ENCODE results near the gene ANKRD22.
"Not testable (repeated sequence)": the region's sequence is repeated elsewhere in the genome, so short reads cannot be mapped to it uniquely, and the experiment has no call there.

Gene ANKRD22

GRCh38 chr10:88883448-88883809 lies 31.8 kb upstream of the ANKRD22 start:
- Mint-ChIP-seq H3K4me3 (peak overlapping the region; percentile 97 to 98), H3K27me3 (no peaks in the 10 kb centered on the region), H3K36me3 (ENCODE audit: insufficient read depth) (peaks cover 30% of the 10 kb centered on the region), H3K27ac (peak overlapping the region; percentile 95 to 98), H3K4me1 (ENCODE audit: low read depth in 2 of 2) (peaks cover 33 to 72% of the 10 kb centered on the region in 2 donors), H3K9me3 (no peaks in the 10 kb centered on the region)
- ATAC-seq (replicated peaks) (peak; percentile 1), DNase-seq (no peak)

DNA sequence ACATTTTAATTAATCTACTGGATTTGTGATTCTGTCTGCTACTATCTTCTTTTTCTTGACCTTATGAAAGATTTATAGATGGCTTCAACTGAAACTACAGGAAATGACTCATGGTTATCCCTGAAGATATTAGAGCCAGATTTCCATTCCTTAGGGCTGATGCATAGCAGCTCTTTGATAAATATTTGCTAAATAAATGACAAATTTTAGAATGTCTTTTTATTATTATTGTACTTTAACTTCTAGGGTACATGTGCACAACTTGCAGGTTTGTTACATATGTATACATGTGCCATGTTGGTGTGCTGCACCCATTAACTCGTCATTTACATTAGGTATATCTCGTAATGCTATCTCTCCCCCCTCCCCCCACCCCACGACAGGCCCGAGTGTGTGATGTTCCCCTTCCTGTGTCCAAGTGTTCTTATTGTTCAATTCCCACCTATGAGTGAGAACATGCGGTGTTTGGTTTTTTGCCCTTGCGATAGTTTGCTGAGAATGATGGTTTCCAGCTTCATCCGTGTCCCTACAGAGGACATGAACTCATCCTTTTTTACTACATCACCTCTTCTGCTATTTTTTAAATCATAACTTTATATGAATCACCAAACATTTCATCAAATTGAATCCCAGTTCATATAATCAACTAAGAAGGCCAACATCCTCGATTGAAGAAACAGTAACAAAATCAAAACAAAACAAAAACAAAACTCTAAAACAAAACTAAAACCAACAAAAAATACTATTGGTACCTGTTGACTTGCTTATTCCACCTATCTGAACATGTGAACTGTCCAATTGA lies 31.2 kb upstream of the ANKRD22 start:
- Mint-ChIP-seq H3K4me1 (ENCODE audit: low read depth in 2 of 2) (peaks cover 33 to 71% of the 10 kb centered on the region in 2 donors), H3K4me3 (peak overlapping the region; percentile 97 to 98), H3K36me3 (ENCODE audit: insufficient read depth) (peaks cover 30% of the 10 kb centered on the region), H3K27ac (peak overlapping the region; percentile 95 to 98)
- H3K27me3 Mint-ChIP-seq; ATAC-seq (replicated peaks); DNase-seq; H3K9me3 Mint-ChIP-seq: not testable (repeated sequence)

DNA sequence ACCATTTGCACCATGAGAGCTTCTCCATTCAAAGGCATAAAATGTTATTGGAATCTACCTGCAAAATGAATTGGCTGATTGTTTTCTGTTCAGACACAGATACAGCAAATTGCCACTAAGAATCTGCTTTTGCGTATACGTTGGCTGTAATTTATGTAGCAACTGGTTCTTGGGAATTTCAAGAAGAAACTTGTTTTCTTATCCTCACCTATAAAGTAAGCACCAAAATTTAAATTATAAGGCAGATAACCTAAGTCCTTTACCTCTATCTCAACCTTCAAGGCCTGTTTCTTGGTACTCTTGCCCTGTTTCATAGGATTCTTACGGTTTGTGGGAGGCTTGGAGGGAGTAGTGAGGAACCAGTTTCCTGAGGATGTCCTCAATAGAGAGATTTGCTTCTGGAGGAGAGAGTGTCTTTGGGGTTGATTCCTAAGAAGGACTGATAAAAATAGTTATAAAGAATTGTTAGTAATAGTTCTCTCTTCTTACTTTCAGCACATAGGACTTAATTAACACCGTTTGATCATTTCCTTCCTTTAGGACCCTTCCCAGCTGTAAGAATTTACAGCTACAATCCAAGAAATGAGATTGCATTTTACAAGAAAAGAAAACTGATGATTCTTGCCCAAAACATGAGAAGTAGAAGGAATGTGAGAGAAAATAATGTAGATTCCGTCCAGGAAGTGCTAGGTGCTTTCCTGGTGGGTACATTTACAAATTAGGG lies 30.4 kb upstream of the ANKRD22 start:
- peaks cover 30% of the 10 kb centered on the region for H3K36me3 Mint-ChIP-seq (ENCODE audit: insufficient read depth)
- H3K27ac Mint-ChIP-seq, result peak overlapping the region; percentile 95 to 98
- H3K27me3 Mint-ChIP-seq, result no peaks in the 10 kb centered on the region
- no peak for DNase-seq
- peaks cover 32 to 70% of the 10 kb centered on the region in 2 donors for H3K4me1 Mint-ChIP-seq (ENCODE audit: low read depth in 2 of 2)
- ATAC-seq (replicated peaks), result no peak
- H3K4me3 Mint-ChIP-seq, result peak overlapping the region; percentile 97 to 98
- no peaks in the 10 kb centered on the region for H3K9me3 Mint-ChIP-seq

GRCh38 chr10:88881320-88881719 lies 29.7 kb upstream of the ANKRD22 start:
- Mint-ChIP-seq H3K9me3 (no peaks in the 10 kb centered on the region), H3K27me3 (no peaks in the 10 kb centered on the region), H3K4me1 (ENCODE audit: low read depth in 2 of 2) (peaks cover 32 to 63% of the 10 kb centered on the region in 2 donors), H3K36me3 (ENCODE audit: insufficient read depth) (peaks cover 30% of the 10 kb centered on the region), H3K27ac (peak overlapping the region; percentile 95 to 98), H3K4me3 (peak overlapping the region; percentile 97 to 98)
- no peak for DNase-seq
- ATAC-seq (replicated peaks), result no peak

- Mint-ChIP-seq H3K4me1 (ENCODE audit: low read depth in 2 of 2) (peaks cover 32 to 56% of the 10 kb centered on the region in 2 donors), H3K27ac (peak overlapping the region; percentile 95 to 98), H3K9me3 (no peaks in the 10 kb centered on the region), H3K36me3 (ENCODE audit: insufficient read depth) (peaks cover 30% of the 10 kb centered on the region), H3K27me3 (no peaks in the 10 kb centered on the region), H3K4me3 (peak overlapping the region; percentile 97 to 98)
- ATAC-seq (replicated peaks), result peak; percentile 71
- DNase-seq, result peak; percentile 63 to 71 (median 67)
These were observed 28.8 kb upstream of the ANKRD22 start for GRCh38 chr10:88880282-88881076.

DNA sequence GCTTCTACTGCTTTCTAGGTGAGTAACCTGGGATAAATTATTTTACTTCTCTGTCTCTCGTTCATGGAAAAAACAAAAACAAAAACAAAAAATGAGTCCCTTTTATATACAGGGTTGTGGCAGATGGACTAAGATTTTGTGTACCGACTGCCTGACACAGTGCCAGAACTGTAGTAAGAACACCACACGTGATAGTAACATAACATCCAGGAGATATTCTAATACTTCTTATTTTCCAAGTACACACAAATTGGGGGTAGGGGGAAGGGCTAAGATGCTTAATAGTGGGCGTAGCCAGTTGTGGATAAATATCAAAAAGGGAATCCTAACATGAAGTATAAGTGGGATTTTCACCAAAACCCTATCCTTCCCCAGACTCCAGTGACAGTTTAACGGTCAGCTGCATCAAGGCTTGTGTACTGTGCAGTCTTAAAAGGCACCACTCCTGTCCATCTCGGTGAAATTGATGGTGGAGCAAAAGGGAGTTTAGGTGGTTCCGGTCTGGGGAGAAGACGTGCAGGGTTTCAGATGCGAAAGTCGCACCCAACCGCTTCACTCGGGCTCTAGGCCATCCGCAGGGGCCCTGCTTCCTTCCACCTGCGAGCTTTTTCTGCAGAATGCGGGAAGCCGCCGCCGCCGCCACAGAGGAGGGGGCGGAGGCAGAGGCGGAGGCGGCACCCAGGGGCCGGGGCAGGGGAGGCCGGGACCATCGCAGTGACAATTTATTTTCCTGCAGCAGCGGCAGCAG lies 28.1 kb upstream of the ANKRD22 start, which contains the start of gene STAMBPL1:
Gene STAMBPL1, plus strand, starts transcription at position 712 of the 748 bp plus-strand sequence. CDS start 21,464 bp downstream, outside the sequence.
- Mint-ChIP-seq H3K9me3 (no peaks in the 10 kb centered on the region), H3K27ac (peak within 1 kb of the TSS; percentile 95 to 98), H3K27me3 (no peaks in the 10 kb centered on the region), H3K4me3 (peak within 1 kb of the TSS; percentile 97 to 98), H3K36me3 (ENCODE audit: insufficient read depth) (peaks cover 30% of the 10 kb centered on the region), H3K4me1 (ENCODE audit: low read depth in 2 of 2) (peaks cover 26 to 49% of the 10 kb centered on the region in 2 donors)
- ATAC-seq (replicated peaks), result peak; percentile 76
- peak; percentile 70 for DNase-seq

- Mint-ChIP-seq H3K9me3 (no peaks in the 10 kb centered on the region), H3K27me3 (no peaks in the 10 kb centered on the region), H3K4me3 (no peak overlapping the region), H3K4me1 (ENCODE audit: low read depth in 2 of 2) (peaks cover 11 to 26% of the 10 kb centered on the region in 2 donors), H3K27ac (no peak overlapping the region), H3K36me3 (ENCODE audit: insufficient read depth) (peaks cover 20% of the 10 kb centered on the region)
- DNase-seq (no peak), ATAC-seq (replicated peaks) (no peak)
These were observed 25.7 kb upstream of the ANKRD22 start for GRCh38 chr10:88877298-88877697.

GRCh38 chr10:88875081-88875480 lies 23.4 kb upstream of the ANKRD22 start:
- H3K9me3 Mint-ChIP-seq, result no peaks in the 10 kb centered on the region
- no peak for ATAC-seq (replicated peaks)
- no peak for DNase-seq
- H3K27ac Mint-ChIP-seq, result no peak overlapping the region
- H3K27me3 Mint-ChIP-seq, result no peaks in the 10 kb centered on the region
- H3K4me1 Mint-ChIP-seq (ENCODE audit: low read depth in 2 of 2), result peaks cover 7 to 10% of the 10 kb centered on the region in 2 donors
- H3K4me3 Mint-ChIP-seq, result no peak overlapping the region
- H3K36me3 Mint-ChIP-seq (ENCODE audit: insufficient read depth), result peaks cover 10% of the 10 kb centered on the region

DNA sequence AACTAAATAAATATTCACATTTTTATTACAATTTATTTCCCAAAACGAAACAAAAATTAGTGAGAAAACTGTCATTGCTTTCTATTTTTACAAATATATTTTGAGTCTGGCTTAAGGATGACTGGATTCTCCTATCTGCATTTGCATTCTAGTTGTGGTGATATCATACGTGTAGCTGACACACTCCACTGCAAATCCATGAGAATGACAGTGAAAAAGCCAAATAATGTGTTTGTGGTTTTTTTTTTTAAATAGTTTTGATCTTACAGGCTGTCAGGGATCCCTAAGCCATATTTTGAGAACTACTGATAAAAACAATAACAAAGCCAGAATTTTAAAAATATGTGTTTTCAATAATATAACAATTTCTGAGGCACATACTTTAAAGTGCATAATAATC lies 22.6 kb upstream of the ANKRD22 start:
- Mint-ChIP-seq H3K27me3 (no peaks in the 10 kb centered on the region), H3K9me3 (no peaks in the 10 kb centered on the region), H3K27ac (no peak overlapping the region), H3K4me1 (ENCODE audit: low read depth in 2 of 2) (peaks cover 5 to 6% of the 10 kb centered on the region in 2 donors), H3K4me3 (no peak overlapping the region), H3K36me3 (ENCODE audit: insufficient read depth) (peaks cover 2% of the 10 kb centered on the region)
- no peak for ATAC-seq (replicated peaks)
- DNase-seq, result no peak

DNA sequence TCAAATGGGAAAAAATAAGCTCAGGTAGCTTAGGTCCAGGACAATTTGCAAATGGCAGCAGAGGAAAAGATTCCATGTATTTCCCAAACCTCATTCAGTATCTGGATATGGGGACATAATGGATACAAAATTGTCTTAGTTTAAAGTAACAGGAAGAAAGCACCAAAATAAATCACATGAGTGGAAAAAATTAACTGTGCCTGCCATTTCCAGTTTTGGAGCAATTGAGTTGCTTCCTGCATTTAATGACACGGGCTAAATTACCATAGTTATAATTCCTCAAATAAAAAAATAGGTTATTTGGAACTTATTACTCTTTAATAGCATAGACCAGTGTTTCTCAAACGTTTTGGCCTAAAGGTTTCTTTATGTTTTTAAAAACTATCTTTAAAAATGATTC lies 22.1 kb upstream of the ANKRD22 start:
- ATAC-seq (replicated peaks), result no peak
- H3K9me3 Mint-ChIP-seq, result no peaks in the 10 kb centered on the region
- no peak overlapping the region for H3K27ac Mint-ChIP-seq
- H3K27me3 Mint-ChIP-seq, result no peaks in the 10 kb centered on the region
- peaks cover 2% of the 10 kb centered on the region for H3K36me3 Mint-ChIP-seq (ENCODE audit: insufficient read depth)
- peaks cover 5 to 6% of the 10 kb centered on the region in 2 donors for H3K4me1 Mint-ChIP-seq (ENCODE audit: low read depth in 2 of 2)
- DNase-seq, result no peak
- no peak overlapping the region for H3K4me3 Mint-ChIP-seq

- no peak for DNase-seq
- H3K27me3 Mint-ChIP-seq, result no peaks in the 10 kb centered on the region
- no peak overlapping the region for H3K27ac Mint-ChIP-seq
- no peak overlapping the region for H3K4me3 Mint-ChIP-seq
- no peaks in the 10 kb centered on the region for H3K36me3 Mint-ChIP-seq (ENCODE audit: insufficient read depth)
- H3K4me1 Mint-ChIP-seq (ENCODE audit: low read depth in 2 of 2), result no peaks in the 10 kb centered on the region
- no peak for ATAC-seq (replicated peaks)
- H3K9me3 Mint-ChIP-seq, result no peaks in the 10 kb centered on the region
These were observed 18.4 kb upstream of the ANKRD22 start for GRCh38 chr10:88870089-88870488.

DNA sequence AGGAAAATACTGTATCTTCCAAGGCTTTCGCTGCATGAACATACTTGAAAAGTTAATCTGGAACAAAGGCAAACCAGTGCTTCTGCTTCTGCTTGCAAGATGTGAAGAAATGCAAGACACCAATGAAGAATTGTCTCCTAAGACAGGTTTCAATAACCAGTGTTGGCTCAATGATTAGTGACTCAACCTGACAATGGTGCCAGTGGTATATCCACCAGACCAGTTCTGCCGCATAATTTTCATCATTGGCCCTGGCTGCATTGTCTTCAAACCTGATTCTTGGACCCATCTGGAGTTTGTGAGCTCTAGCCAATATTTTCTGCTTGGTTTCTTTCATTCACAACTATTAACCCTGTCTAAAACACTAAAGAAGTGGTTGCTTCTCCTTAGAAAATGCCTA lies 14.8 kb upstream of the ANKRD22 start:
- Mint-ChIP-seq H3K27ac (no peak overlapping the region), H3K9me3 (no peaks in the 10 kb centered on the region), H3K4me1 (ENCODE audit: low read depth in 2 of 2) (no peaks in the 10 kb centered on the region), H3K4me3 (no peak overlapping the region), H3K27me3 (peaks cover 13 to 24% of the 10 kb centered on the region in 2 donors), H3K36me3 (ENCODE audit: insufficient read depth) (no peaks in the 10 kb centered on the region)
- ATAC-seq (replicated peaks), result no peak
- no peak for DNase-seq
